Stimulated activated CD8-positive, alpha-beta memory T cell treated with anti-CD3 and anti-CD28 coated beads, Interleukin-15, amount 100 ng/mL, for 24 hours (primary cell): Measurements from ENCODE around the gene ANTXR2.

Experiments used
- DNase-seq: peaks from one replicate; pipeline ENCODE4 v3.0.0-alpha.2; 2020; ENCODE audit warnings: low read depth

The ANTXR2 gene

DNA sequence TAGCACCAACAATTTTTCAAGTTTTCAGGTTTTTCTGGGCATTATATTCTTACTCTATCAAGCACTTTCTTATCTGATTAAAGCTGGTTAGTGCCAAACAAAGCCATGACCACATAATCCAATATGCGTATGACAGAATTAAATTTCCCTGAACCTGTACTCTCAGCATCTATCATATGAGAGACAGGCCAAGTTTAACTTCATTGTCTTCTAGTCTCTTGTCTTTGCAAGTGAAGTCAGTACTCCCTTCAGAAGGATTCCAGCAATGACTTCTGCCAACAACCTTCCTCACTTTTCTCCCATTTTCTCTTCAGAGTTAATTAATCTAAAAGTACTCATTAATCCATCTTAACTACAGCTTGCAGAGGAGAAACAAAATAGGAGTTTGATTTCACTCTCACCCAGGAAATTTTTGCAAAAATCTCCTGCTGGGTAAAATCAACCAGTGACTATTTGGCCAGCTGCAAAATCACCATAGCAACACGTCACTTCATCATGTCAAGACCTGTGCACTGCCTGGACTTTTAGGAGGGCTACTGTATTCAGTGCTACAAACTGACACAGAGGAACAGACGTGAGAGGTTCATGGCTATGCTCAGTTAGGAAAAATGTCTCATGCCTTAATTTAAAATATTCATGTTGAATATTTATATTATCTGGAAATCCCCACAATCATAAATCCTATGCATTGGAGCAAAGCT is 208.4 kb downstream of the ANTXR2 start:
- no peak for DNase-seq

GRCh38 chr4:79863333-79863732 is 209.7 kb downstream of the ANTXR2 start:
- DNase-seq, result no peak

DNA sequence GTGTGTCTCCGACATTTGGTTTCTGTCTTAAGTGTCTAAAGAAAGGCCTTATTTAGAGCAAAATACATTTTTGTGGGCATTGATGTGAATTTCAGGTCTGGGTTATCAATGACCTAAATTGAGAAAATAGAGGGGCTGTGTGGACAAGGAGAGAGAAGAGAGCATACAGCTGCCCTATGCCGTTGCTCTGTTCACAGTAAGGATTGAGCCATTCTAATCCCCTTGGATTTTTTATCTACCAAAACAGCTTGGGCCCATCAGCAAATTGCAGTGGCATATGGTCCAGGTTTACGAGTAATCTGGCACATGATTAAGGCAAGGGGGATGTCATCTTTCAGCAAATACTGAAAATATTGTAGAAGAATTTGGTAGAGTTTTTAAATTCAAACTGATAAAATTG is 210.2 kb downstream of the ANTXR2 start:
- no peak for DNase-seq

- no peak for DNase-seq
Measured at GRCh38 chr4:79857811-79858210, 215.2 kb downstream of the ANTXR2 start.

DNA sequence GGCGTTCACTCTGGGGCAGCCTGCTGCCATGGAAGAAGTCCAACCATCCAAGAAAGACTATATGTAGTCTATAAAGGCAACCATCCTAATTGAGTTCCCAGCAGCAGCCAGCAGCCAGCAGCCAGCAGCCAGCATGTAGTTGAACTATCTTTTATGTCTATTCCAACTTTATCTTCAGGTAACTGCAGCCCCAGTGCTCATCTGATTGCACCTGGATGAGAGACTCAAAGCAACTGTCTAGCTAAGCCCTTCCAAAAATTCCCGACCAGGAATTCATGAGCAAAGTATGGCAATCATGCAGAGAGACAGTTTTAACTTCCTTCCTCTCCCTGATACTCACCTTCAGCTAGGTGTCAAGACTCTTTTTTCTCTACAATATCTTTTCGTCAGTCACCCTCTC is 216.8 kb downstream of the ANTXR2 start:
- DNase-seq, result no peak

- DNase-seq, result no peak
Measured at GRCh38 chr4:79854856-79855502, 218.1 kb downstream of the ANTXR2 start.

DNA sequence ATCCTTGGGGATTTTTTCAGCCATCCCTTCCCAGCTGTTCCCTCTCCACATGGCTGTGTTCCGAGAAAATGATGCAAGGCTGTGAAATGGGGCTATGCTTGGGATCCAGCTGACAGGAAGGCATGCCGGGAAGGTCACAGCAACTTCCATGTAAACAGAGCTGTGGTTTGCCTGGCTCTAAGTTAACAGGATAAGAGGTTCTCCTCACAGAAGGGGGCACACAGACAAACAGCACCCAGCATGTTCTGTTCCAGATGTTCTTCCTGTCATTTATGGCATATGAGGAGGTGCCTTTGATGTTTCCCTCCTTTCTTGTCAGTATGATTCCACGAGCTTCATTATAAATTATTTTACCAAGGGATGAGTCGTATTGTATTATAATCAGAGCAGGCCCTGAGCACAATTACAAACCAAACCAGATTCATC is 220.7 kb downstream of the ANTXR2 start:
- DNase-seq, result no peak

DNA sequence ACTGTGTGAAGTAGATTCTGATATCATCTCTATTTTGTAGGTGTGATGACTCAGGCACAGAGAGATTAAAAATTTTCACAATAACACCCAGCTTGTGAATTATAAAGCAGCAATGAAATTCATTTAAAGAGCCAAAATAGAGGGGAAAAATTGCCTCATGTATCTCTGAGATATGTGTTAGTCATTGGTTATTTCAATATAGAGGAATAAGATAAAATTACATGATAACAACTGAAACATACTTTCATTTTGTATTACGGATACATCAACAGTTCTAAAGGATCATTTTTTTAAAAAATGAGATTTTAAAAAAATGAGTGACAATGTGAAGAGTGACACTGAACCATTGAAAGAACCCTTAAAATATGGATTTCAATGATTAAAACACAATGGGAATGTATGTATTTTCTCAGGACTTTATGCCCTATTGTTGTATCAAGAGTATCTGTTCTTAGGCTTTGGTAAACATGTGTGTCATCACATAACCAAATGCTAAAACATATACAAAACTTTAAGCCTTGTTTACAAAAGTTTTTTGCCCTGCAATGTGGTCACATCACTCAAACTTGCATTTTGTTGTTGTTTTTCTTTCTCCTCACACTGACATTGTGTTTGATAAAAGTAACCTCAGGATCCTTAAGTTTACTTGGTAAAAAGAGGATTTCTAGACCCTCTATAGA is 221.3 kb downstream of the ANTXR2 start:
- DNase-seq, result no peak
